ENCODE data around the gene CLNS1A.
"Not testable (repeated sequence)": the region's sequence is repeated elsewhere in the genome, so short reads cannot be mapped to it uniquely, and the experiment has no call there.

The CLNS1A gene

GRCh38 chr11:77589181-77589520 is 48.4 kb downstream of the CLNS1A start:
- peaks cover 46% of the 10 kb centered on the region for H3K27me3 ChIP-seq
- H3K4me3 ChIP-seq (ENCODE audit: low read depth in 1 of 2, low read length in 1 of 2) = peak overlapping the region; percentile 57 to 66
- H3K9me3 ChIP-seq = no peaks in the 10 kb centered on the region
- peaks cover 15 to 16% of the 10 kb centered on the region in 2 experiments for H3K4me1 ChIP-seq (ENCODE audit: control insufficient read depth in 1 of 2, insufficient read depth in 1 of 2, low read depth in 1 of 2, low read length in 1 of 2)
- TF ChIP-seq CTCF (IDR thresholded peaks at IDR 0.05) = no peak
- H3K36me3 ChIP-seq = no peaks in the 10 kb centered on the region
- no peak overlapping the region for H3K27ac ChIP-seq

GRCh38 chr11:77580712-77581337 is 56.8 kb downstream of the CLNS1A start:
- H3K27ac ChIP-seq = no peak overlapping the region
- no peaks in the 10 kb centered on the region for H3K4me1 ChIP-seq (ENCODE audit: control insufficient read depth in 1 of 2, insufficient read depth in 1 of 2, low read depth in 1 of 2, low read length in 1 of 2)
- H3K4me3 ChIP-seq (ENCODE audit: low read depth in 1 of 2, low read length in 1 of 2) = no peak overlapping the region
- no peaks in the 10 kb centered on the region for H3K36me3 ChIP-seq
- no peaks in the 10 kb centered on the region for H3K27me3 ChIP-seq
- H3K9me3 ChIP-seq = peaks cover 14% of the 10 kb centered on the region
- no peak for TF ChIP-seq CTCF (IDR thresholded peaks at IDR 0.05)

- H3K4me3 ChIP-seq (ENCODE audit: low read depth in 1 of 2, low read length in 1 of 2); H3K36me3 ChIP-seq; H3K27ac ChIP-seq; H3K4me1 ChIP-seq (ENCODE audit: control insufficient read depth in 1 of 2, insufficient read depth in 1 of 2, low read depth in 1 of 2, low read length in 1 of 2); H3K27me3 ChIP-seq; H3K9me3 ChIP-seq: not testable (repeated sequence)
These were observed 62.2 kb downstream of the CLNS1A start for GRCh38 chr11:77575428-77575827.

GRCh38 chr11:77570896-77571295 is 66.7 kb downstream of the CLNS1A start:
- not testable (repeated sequence) for H3K36me3 ChIP-seq; H3K4me1 ChIP-seq (ENCODE audit: control insufficient read depth in 1 of 2, insufficient read depth in 1 of 2, low read depth in 1 of 2, low read length in 1 of 2); H3K27me3 ChIP-seq; H3K9me3 ChIP-seq; H3K4me3 ChIP-seq (ENCODE audit: low read depth in 1 of 2, low read length in 1 of 2); H3K27ac ChIP-seq

- no peaks in the 10 kb centered on the region for H3K9me3 ChIP-seq
- H3K27ac ChIP-seq = no peak overlapping the region
- H3K4me3 ChIP-seq (ENCODE audit: low read depth in 1 of 2, low read length in 1 of 2) = no peak overlapping the region
- H3K4me1 ChIP-seq (ENCODE audit: control insufficient read depth in 1 of 2, insufficient read depth in 1 of 2, low read depth in 1 of 2, low read length in 1 of 2) = no peaks in the 10 kb centered on the region
- no peaks in the 10 kb centered on the region for H3K36me3 ChIP-seq
- no peaks in the 10 kb centered on the region for H3K27me3 ChIP-seq
- TF ChIP-seq CTCF (IDR thresholded peaks at IDR 0.05) = no peak
These were observed 67.9 kb downstream of the CLNS1A start for GRCh38 chr11:77569676-77570070.

- no peak for TF ChIP-seq CTCF (IDR thresholded peaks at IDR 0.05)
- Histone ChIP-seq H3K27ac (no peak overlapping the region), H3K4me3 (ENCODE audit: low read depth in 1 of 2, low read length in 1 of 2) (no peak overlapping the region), H3K27me3 (no peaks in the 10 kb centered on the region), H3K9me3 (no peaks in the 10 kb centered on the region), H3K4me1 (ENCODE audit: control insufficient read depth in 1 of 2, insufficient read depth in 1 of 2, low read depth in 1 of 2, low read length in 1 of 2) (no peaks in the 10 kb centered on the region), H3K36me3 (no peaks in the 10 kb centered on the region)
These were observed 68.5 kb downstream of the CLNS1A start for GRCh38 chr11:77568916-77569675.
